Peyer's patch (tissue), 4 donors: ENCODE measurements around the gene PTGER4.

ENCODE experiments used
- POLR2A ChIP-seq, 2 donors: fragments of 450-650 bp; IDR thresholded peaks; one replicate each; pipeline ENCODE4 v1.5.1; 2017; ENCODE audit warnings: antibody characterized with exemption in 2 of 2, mild to moderate bottlenecking in 2 of 2, moderate library complexity in 2 of 2
- TF ChIP-seq, protein P1 (sequence below), 6 experiments: fragments of 450-650 bp in 4 of 6; fragments of 200-600 bp in 2 of 6; sonication (generic) in 1 of 6; IDR thresholded peaks; one replicate each; pipeline ENCODE4 v1.5.1; 2017 to 2019; ENCODE audit warnings: antibody characterized with exemption in 6 of 6, mild to moderate bottlenecking in 3 of 6, moderate library complexity in 1 of 6

DNA sequence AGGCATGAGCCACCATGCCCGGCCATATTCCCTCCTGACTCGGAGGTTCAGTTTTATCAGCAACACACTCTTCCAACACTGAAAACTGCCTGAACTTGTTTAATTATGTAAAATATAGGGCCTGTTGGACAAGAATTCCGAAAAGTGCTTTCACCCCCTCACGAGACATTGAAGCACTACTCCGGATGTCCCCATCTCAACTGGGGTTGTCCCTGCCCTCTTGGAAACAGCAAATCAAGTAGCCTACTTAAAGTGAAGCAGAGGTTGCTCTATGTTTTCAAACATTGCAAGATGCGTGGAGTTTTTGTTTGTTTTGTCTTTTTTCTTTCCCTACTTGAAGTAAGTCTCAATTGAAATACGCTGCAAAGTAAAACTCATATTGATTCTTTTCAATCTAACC, 7.6 kb downstream of the PTGER4 start:
- TF ChIP-seq, protein P1, sequence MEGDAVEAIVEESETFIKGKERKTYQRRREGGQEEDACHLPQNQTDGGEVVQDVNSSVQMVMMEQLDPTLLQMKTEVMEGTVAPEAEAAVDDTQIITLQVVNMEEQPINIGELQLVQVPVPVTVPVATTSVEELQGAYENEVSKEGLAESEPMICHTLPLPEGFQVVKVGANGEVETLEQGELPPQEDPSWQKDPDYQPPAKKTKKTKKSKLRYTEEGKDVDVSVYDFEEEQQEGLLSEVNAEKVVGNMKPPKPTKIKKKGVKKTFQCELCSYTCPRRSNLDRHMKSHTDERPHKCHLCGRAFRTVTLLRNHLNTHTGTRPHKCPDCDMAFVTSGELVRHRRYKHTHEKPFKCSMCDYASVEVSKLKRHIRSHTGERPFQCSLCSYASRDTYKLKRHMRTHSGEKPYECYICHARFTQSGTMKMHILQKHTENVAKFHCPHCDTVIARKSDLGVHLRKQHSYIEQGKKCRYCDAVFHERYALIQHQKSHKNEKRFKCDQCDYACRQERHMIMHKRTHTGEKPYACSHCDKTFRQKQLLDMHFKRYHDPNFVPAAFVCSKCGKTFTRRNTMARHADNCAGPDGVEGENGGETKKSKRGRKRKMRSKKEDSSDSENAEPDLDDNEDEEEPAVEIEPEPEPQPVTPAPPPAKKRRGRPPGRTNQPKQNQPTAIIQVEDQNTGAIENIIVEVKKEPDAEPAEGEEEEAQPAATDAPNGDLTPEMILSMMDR (IDR thresholded peaks at IDR 0.05), result no peak
- no peak for TF ChIP-seq POLR2A (IDR thresholded peaks at IDR 0.05)
